Hepatocyte (in vitro differentiated cells): ENCODE results near the gene SHE.

Source experiments
- CTCF ChIP-seq: fragments of 200-600 bp; sonication (generic); IDR thresholded peaks from 2 replicates; pipeline ENCODE4 v1.5.1; 2016; ENCODE audit warnings: antibody characterized with exemption, mild to moderate bottlenecking; ENCODE audit not compliant: poor library complexity
- EZH2 ChIP-seq: fragments of 200-600 bp; sonication (generic); IDR thresholded peaks from 2 replicates; pipeline ENCODE4 v1.6.1; 2016; ENCODE audit warnings: antibody characterized with exemption, mild to moderate bottlenecking, borderline replicate concordance
- EZH2phosphoT487 ChIP-seq: fragments of 200-600 bp; sonication (generic); IDR thresholded peaks from one replicate; pipeline ENCODE4 v1.6.1; 2018; ENCODE audit warnings: antibody characterized with exemption, mild to moderate bottlenecking, low read depth, moderate library complexity; ENCODE audit not compliant: unreplicated experiment, severe bottlenecking

GRCh38 chr1:154466206-154466605, 36.0 kb downstream of the SHE start:
- no peak for TF ChIP-seq EZH2
- TF ChIP-seq CTCF = no peak
- no peak for TF ChIP-seq EZH2phosphoT487
